ENCODE measurements around the gene FLYWCH2. TPM values are rescaled to one million over a fixed set of nuclear protein-coding genes. Genes with fewer than 3 reads are reported as not detected.

The FLYWCH2 gene
- total RNA-seq, 1 donor from 2014 or later, result 63.7 TPM

DNA sequence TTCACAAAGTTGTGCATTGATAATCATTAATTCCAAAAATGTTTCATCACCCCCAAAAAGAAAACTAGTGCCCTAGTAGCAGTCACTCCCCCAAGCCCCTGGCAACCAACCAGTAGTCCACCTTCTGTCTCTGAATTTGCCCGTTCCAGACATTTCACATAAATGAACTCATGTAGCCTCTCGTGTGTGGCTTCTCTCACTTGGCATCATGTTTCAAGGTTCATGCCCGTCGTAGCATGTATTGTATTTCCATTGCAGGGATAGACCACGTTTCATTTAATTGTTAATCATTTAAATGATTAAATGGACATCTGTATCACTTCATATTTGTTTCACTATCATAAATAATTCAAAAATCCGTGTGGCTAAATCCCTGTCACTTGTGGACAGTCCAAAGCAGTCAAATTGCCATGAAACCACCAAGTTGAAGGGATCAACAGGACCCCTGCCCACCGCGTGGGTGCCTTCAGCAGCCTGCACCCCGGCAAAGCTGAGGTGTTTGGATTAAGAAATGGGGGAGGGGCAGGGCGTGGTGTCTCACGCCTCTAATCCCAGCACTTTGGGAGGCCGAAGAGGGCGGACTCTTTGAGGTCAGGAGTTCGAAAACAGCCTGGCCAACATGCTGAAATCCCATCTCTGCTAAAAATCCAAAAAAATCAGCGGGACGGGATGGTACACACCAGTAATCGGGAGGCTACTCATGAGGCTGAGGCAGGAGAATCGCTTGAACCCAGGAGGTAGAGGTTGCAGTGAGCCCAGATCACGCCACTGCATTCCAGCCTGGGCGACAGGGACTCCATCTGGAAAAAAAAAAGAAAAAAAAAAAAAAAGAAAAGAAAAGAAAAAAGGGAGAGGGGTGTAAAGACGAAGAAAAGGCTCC, 8.7 kb upstream of the FLYWCH2 start:
- no peak overlapping the region for H3K4me3 ChIP-seq (ENCODE audit: low read depth, low read length)
- DNase-seq (ENCODE audit: low read depth) (no peak), FAIRE-seq (no peak)
- H3K27me3 ChIP-seq (ENCODE audit: control insufficient read depth, insufficient read depth, low read length), result no peaks in the 10 kb centered on the region
- TF ChIP-seq, protein P1, sequence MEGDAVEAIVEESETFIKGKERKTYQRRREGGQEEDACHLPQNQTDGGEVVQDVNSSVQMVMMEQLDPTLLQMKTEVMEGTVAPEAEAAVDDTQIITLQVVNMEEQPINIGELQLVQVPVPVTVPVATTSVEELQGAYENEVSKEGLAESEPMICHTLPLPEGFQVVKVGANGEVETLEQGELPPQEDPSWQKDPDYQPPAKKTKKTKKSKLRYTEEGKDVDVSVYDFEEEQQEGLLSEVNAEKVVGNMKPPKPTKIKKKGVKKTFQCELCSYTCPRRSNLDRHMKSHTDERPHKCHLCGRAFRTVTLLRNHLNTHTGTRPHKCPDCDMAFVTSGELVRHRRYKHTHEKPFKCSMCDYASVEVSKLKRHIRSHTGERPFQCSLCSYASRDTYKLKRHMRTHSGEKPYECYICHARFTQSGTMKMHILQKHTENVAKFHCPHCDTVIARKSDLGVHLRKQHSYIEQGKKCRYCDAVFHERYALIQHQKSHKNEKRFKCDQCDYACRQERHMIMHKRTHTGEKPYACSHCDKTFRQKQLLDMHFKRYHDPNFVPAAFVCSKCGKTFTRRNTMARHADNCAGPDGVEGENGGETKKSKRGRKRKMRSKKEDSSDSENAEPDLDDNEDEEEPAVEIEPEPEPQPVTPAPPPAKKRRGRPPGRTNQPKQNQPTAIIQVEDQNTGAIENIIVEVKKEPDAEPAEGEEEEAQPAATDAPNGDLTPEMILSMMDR (IDR thresholded peaks at IDR 0.05; ENCODE audit: insufficient read depth, low read length, severe bottlenecking), result no peak
- H3K36me3 ChIP-seq (ENCODE audit: control insufficient read depth, insufficient read depth, low read length), result no peaks in the 10 kb centered on the region

DNA sequence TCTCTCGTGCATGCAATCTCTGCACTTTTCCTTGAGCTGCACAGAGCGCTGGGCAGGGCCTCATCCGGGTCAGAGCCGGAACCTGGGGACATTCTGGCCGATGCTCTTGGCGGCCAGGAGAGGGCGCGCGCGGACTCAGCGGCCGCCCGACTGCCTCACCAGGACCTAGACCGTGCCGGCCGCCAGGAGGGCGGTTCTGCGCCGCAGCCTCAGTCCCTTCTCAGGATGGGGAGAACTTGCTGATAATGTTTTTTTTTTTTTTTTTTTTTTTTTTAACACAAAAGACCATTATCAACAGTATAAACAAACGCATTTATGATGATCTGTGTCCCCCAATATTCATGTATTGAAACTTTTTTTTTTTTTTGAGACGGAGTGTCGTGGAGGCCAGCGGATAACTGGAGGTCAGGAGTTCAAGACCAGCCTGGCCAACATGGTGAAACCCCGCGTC, 8.1 kb upstream of the FLYWCH2 start:
- DNase-seq (ENCODE audit: low read depth), result peak; percentile 30
- FAIRE-seq, result no peak
- no peaks in the 10 kb centered on the region for H3K27me3 ChIP-seq (ENCODE audit: control insufficient read depth, insufficient read depth, low read length)
- no peaks in the 10 kb centered on the region for H3K36me3 ChIP-seq (ENCODE audit: control insufficient read depth, insufficient read depth, low read length)
- TF ChIP-seq, protein P1 (IDR thresholded peaks at IDR 0.05; ENCODE audit: insufficient read depth, low read length, severe bottlenecking), result peak; percentile 95
- H3K4me3 ChIP-seq (ENCODE audit: low read depth, low read length), result no peak overlapping the region

DNA sequence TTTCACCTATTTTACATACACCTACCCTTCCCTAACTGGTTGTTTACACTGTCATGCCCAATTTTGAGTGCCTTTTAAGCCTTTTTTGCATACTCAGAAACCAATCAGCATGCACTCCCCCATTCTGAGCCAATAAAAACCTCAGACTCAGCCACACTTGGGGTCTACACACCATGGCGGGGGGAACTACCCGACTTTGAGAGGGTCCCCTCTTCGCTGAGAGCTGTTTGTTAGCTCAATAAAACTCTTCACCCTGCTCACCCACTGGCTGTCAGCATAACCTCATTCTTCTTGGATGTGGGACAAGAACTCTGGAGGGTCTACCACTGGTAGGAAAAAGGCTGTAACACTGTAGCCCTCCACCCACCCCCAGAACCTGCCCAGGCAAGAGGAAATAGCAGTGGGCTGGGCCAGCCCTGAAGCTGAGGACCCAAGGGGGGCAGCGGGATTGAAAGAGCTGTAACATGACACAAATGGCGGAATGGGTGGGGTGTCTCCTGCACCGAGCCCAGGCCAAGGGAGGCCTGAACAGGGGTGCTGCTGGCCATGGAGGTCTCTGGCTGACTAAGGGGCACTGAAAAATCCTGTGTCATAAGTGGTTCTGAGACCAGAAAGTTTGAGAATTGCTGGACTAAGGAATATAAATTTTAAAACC, 3.0 kb upstream of the FLYWCH2 start:
- Histone ChIP-seq H3K4me3 (ENCODE audit: low read depth, low read length) (no peak overlapping the region), H3K36me3 (ENCODE audit: control insufficient read depth, insufficient read depth, low read length) (no peaks in the 10 kb centered on the region), H3K27me3 (ENCODE audit: control insufficient read depth, insufficient read depth, low read length) (no peaks in the 10 kb centered on the region)
- FAIRE-seq (no peak), DNase-seq (ENCODE audit: low read depth) (no peak)
- TF ChIP-seq, protein P1 (IDR thresholded peaks at IDR 0.05; ENCODE audit: insufficient read depth, low read length, severe bottlenecking), result no peak

DNA sequence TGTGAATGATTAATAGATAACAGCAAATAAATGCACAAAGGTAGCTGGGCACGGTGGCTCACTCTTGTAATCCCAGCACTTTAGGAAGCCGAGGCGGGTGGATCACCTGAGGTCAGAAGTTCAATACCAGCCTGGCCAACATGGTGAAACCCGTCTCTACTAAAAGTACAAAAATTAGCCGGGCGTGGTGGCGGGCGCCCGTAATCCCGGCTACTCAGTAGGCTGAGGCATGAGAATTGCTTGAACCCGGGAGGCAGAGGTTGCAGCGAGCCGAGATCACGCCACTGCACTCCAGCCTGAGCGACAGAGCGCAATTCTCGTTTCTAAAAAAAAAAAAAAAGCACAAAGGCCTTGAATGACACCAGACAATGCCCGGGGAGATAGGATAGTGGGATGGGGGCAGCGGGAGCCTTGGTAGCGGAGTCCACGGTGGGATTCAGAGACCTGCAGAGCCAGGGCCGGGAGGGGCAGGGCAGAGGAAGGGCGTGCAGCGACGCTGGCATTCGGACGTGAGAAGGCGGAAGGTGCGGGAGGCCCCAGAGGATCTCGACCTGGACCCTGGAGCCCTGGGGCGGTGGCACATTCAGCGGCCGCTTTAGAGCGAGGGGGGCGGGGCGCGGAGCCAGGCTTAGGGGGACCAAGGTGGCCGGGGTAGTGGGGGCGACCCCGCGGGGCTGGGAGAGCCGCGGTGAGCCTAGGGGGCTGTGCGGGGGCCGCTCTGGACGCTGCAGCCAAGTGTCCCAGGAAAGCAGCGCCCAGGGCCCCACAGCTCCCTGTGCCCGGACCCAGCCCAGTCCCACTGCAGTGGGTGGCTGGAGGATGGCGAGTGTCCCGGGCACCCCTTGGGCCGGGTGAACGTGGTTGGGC, 999 bp upstream of the FLYWCH2 start:
- FAIRE-seq (no peak), DNase-seq (ENCODE audit: low read depth) (no peak)
- H3K4me3 ChIP-seq (ENCODE audit: low read depth, low read length), result peak overlapping the region; percentile 96
- no peaks in the 10 kb centered on the region for H3K27me3 ChIP-seq (ENCODE audit: control insufficient read depth, insufficient read depth, low read length)
- no peaks in the 10 kb centered on the region for H3K36me3 ChIP-seq (ENCODE audit: control insufficient read depth, insufficient read depth, low read length)
- TF ChIP-seq, protein P1 (IDR thresholded peaks at IDR 0.05; ENCODE audit: insufficient read depth, low read length, severe bottlenecking), result no peak

DNA sequence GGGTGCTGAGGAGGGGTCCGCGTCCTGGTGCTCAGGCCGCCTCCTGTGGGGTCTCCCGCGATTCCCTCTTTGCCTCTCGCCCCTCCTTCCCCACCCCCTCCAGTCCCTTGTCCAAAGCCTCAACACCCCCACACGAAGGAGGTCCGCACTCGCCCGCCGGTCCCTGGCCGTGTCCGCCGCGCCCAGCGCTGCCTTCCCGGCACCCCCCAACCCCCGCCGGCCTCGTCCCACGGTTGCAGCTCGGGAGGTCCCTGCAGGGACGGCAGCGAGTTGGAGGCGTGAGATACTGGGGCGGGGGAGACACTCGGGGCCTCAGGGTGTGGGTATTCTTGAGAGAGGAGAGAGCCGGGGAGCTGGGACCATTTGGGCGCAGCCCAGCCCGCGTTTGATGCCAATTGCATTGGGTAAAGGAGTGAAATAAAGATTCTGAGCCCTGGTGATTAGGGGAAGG, 468 bp downstream of the FLYWCH2 start:
- DNase-seq (ENCODE audit: low read depth) (no peak), FAIRE-seq (no peak)
- Histone ChIP-seq H3K27me3 (ENCODE audit: control insufficient read depth, insufficient read depth, low read length) (no peaks in the 10 kb centered on the region), H3K36me3 (ENCODE audit: control insufficient read depth, insufficient read depth, low read length) (no peaks in the 10 kb centered on the region), H3K4me3 (ENCODE audit: low read depth, low read length) (peak overlapping the region; percentile 96)
- TF ChIP-seq, protein P1 (IDR thresholded peaks at IDR 0.05; ENCODE audit: insufficient read depth, low read length, severe bottlenecking), result no peak

Measured in bronchial epithelial cell (primary cell).